HG02642 (cell line): ENCODE measurements around the gene USP19.

Experiments
- ATAC-seq: cut with Tn5 transposase; IDR thresholded peaks from one replicate; pipeline ENCODE4 v1.9.1; 2021; ENCODE audit warnings: mild to moderate bottlenecking; ENCODE audit not compliant: unreplicated experiment, poor library complexity

Gene USP19

GRCh38 chr3:49120438-49121131 is at the start of gene USP19:
Gene USP19 (minus strand): TSS chr3:49120823. CDS start chr3:49119145, 1,678 bp downstream.
- ATAC-seq, result peak; percentile 83

- no peak for ATAC-seq
Observed at GRCh38 chr3:49166752-49167556, 46.3 kb upstream of the USP19 start.

- peak; percentile 66 for ATAC-seq
Observed at GRCh38 chr3:49165771-49166751, 45.4 kb upstream of the USP19 start, which contains the start of gene CCDC71. Gene CCDC71 (minus strand): TSS chr3:49166331. CDS start chr3:49164208, 2,123 bp downstream.

GRCh38 chr3:49164983-49165720 is 44.5 kb upstream of the USP19 start:
- ATAC-seq, result no peak

GRCh38 chr3:49163609-49164008 is 43.0 kb upstream of the USP19 start:
- ATAC-seq, result no peak

- ATAC-seq, result no peak
Observed at GRCh38 chr3:49162751-49163419, 42.3 kb upstream of the USP19 start.

GRCh38 chr3:49161808-49162530 is 41.3 kb upstream of the USP19 start:
- ATAC-seq, result no peak

GRCh38 chr3:49161197-49161596 is 40.6 kb upstream of the USP19 start:
- no peak for ATAC-seq

- ATAC-seq, result no peak
Observed at GRCh38 chr3:49158792-49159191, 38.2 kb upstream of the USP19 start.

- ATAC-seq, result no peak
Observed at GRCh38 chr3:49158103-49158709, 37.6 kb upstream of the USP19 start.

GRCh38 chr3:49157289-49157688 is 36.7 kb upstream of the USP19 start:
- no peak for ATAC-seq

- ATAC-seq, result no peak
Observed at GRCh38 chr3:49153349-49153912, 32.8 kb upstream of the USP19 start.

- no peak for ATAC-seq
Observed at GRCh38 chr3:49151610-49152009, 31.0 kb upstream of the USP19 start.

GRCh38 chr3:49148159-49148558 is 27.5 kb upstream of the USP19 start:
- ATAC-seq, result no peak

GRCh38 chr3:49140080-49140479 is 19.5 kb upstream of the USP19 start:
- no peak for ATAC-seq

GRCh38 chr3:49135499-49135898 is 14.9 kb upstream of the USP19 start:
- no peak for ATAC-seq

- no peak for ATAC-seq
Observed at GRCh38 chr3:49134471-49135265, 14.0 kb upstream of the USP19 start.
